CD4-positive, alpha-beta T cell (primary cell): ENCODE results near the gene OST4. TPM values are rescaled to one million over a fixed set of nuclear protein-coding genes. Genes with fewer than 3 reads are reported as not detected.

Source experiments
- ATAC-seq: fragments of 200-7000 bp; cut with Tn5 transposase; one replicate; pipeline ENCODE4 v1.10.0; 2022; ENCODE audit warnings: mild to moderate bottlenecking; ENCODE audit not compliant: poor library complexity
- CTCF ChIA-PET: fragments of 350-600 bp; sonication (Branson Sonifier 250); formaldehyde crosslinking; loops from one replicate; lab custom pipeline; 2021; ENCODE audit warnings: antibody characterized with exemption, inconsistent platforms; lab: Charles Lee
- POLR2A ChIA-PET: fragments of 350-600 bp; sonication (Branson Sonifier 250); formaldehyde crosslinking; loops from one replicate; lab custom pipeline; 2021; ENCODE audit warnings: antibody characterized with exemption, inconsistent platforms; lab: Charles Lee
- DNase-seq, 14 experiments: peaks; one replicate each; pipeline ENCODE4 v3.0.0-alpha.2; 2013 to 2020; ENCODE audit warnings: mixed read lengths in 2 of 14
- H3K27ac ChIP-seq, 2 donors: one replicate each; pipeline versions ENCODE4 v1.5.1 to v1.7.0; 2013; ENCODE audit warnings: low read length in 2 of 2, low read depth in 1 of 2, mild to moderate bottlenecking in 1 of 2
- H3K27me3 ChIP-seq, 2 experiments: 1 replicate in 1 of 2; 2 replicates in 1 of 2; pipeline versions ENCODE4 v1.6.1 to v1.7.0; 2013; ENCODE audit warnings: low read length in 2 of 2, control low read depth in 1 of 2, mild to moderate bottlenecking in 1 of 2, moderate library complexity in 1 of 2; ENCODE audit not compliant: insufficient read depth in 2 of 2, control insufficient read depth in 1 of 2
- H3K36me3 ChIP-seq: one replicate; pipeline ENCODE4 v1.6.1; 2013; ENCODE audit warnings: low read length, control low read depth; ENCODE audit not compliant: insufficient read depth
- H3K4me1 ChIP-seq: one replicate; pipeline ENCODE4 v1.6.1; 2013; ENCODE audit warnings: low read length, control low read depth; ENCODE audit not compliant: insufficient read depth
- H3K4me3 ChIP-seq: one replicate; pipeline ENCODE4 v1.5.1; 2013; ENCODE audit warnings: mild to moderate bottlenecking, low read length, moderate library complexity
- H3K9me3 ChIP-seq, 2 experiments: 1 replicate in 1 of 2; 2 replicates in 1 of 2; pipeline versions ENCODE4 v1.6.1 to v1.7.0; 2013; ENCODE audit warnings: low read length in 2 of 2, mild to moderate bottlenecking in 2 of 2, control low read depth in 1 of 2, moderate library complexity in 1 of 2; ENCODE audit not compliant: control insufficient read depth in 1 of 2, insufficient read depth in 1 of 2
- H3K27ac Mint-ChIP-seq: one replicate; pipeline ENCODE4 v1.8.0; 2020; ENCODE audit warnings: mixed read lengths
- H3K27me3 Mint-ChIP-seq: one replicate; pipeline ENCODE4 v1.8.0; 2021; ENCODE audit warnings: mixed read lengths
- H3K36me3 Mint-ChIP-seq: one replicate; pipeline ENCODE4 v1.8.0; 2021; ENCODE audit warnings: low read depth, mixed read lengths
- H3K4me1 Mint-ChIP-seq: one replicate; pipeline ENCODE4 v1.8.0; 2021; ENCODE audit warnings: low read depth, mixed read lengths
- H3K4me3 Mint-ChIP-seq: one replicate; pipeline ENCODE4 v1.8.0; 2020; ENCODE audit warnings: mild to moderate bottlenecking, mixed read lengths
- H3K9me3 Mint-ChIP-seq: one replicate; pipeline ENCODE4 v1.8.0; 2020; ENCODE audit warnings: mixed read lengths
- intact Hi-C, 2 experiments: fragments of 100-400 bp; cut with DNase I in 1 of 2; cut with micrococcal nuclease in 1 of 2; formaldehyde crosslinking; loops; one replicate each; pipeline versions ENCODE4 v1.15.1 to v1.9.0; 2023 to 2025; cut with DNase I, micrococcal nuclease
- total RNA-seq, 174 experiments: library from RNA in 2 of 174; stranded (reverse) in 2 of 174; gene quantifications; one replicate each; pipeline ENCODE4 v1.2.3 and lab custom pipeline; 2021 to 2026
- TF ChIP-seq, protein P1 (sequence below): fragments of 200-600 bp; IDR thresholded peaks from one replicate; pipeline ENCODE4 v1.8.0; 2022; ENCODE audit warnings: antibody characterized with exemption, mild to moderate bottlenecking

The OST4 gene
- total RNA-seq, 2 experiments from 2014 or later, result 232 to 254 TPM

DNA sequence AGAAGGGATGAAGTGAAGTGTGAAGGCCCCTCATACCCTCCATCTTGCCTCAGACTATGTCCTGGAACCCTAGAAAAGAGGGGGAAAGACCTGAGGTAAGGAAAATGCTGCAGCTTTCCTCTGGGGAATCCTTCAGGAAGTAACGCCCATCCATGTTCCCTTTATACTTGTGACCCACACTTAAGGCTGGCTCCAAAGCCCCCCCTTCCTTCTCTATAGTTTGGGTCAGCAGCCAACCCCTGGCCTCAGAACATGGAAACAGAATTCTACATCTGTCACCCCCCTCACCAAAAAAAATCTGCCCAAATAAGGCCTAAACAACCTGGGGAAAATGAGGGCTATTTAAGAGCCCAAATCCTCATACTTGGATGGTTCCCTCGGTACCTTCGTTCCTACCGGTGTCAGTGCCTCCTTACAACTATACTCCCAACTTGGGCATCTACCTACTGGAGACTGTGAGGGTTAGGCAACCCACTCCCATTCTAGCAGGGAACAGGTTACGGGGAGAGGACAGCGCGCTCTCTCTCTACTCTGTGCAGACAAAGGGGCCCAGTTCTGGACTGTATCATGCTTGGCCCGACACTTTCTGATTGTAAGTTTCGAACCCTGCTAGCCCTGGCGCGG is 689 bp downstream of the OST4 start:
- H3K4me3 Mint-ChIP-seq, result peak overlapping the region; percentile 99
- POLR2A ChIA-PET, result interaction anchor here (0.6 to 13.4 kb wide), 17 partner anchors 8 to 1704 kb away, joined by 3 to 301 read pairs (median 3); partner anchors contain the start of genes ABHD1, AGBL5, ATRAID and CENPA
- H3K9me3 Mint-ChIP-seq, result no peaks in the 10 kb centered on the region
- H3K36me3 ChIP-seq, result peaks cover 32% of the 10 kb centered on the region
- H3K27ac Mint-ChIP-seq, result peak overlapping the region; percentile 98
- no peaks in the 10 kb centered on the region for H3K9me3 ChIP-seq
- no peaks in the 10 kb centered on the region for H3K27me3 ChIP-seq
- H3K4me1 Mint-ChIP-seq, result peaks cover 83% of the 10 kb centered on the region
- intact Hi-C loops, result loop anchor here (1.0 to 5.0 kb wide), 6 partner anchors 16 to 558 kb away; partner anchors contain the start of genes AGBL5 (in 2 of the 2), ATRAID (in 1 of the 2), CCDC121 (in 1 of the 2) and GPN1 (in 1 of the 2)
- H3K4me1 ChIP-seq, result peaks cover 69% of the 10 kb centered on the region
- H3K27ac ChIP-seq, result peak overlapping the region; percentile 90 to 91
- peak overlapping the region; percentile 99 for H3K4me3 ChIP-seq
- H3K36me3 Mint-ChIP-seq, result peaks cover 45% of the 10 kb centered on the region
- H3K27me3 Mint-ChIP-seq, result no peaks in the 10 kb centered on the region
- ATAC-seq, result no peak
- TF ChIP-seq, protein P1, sequence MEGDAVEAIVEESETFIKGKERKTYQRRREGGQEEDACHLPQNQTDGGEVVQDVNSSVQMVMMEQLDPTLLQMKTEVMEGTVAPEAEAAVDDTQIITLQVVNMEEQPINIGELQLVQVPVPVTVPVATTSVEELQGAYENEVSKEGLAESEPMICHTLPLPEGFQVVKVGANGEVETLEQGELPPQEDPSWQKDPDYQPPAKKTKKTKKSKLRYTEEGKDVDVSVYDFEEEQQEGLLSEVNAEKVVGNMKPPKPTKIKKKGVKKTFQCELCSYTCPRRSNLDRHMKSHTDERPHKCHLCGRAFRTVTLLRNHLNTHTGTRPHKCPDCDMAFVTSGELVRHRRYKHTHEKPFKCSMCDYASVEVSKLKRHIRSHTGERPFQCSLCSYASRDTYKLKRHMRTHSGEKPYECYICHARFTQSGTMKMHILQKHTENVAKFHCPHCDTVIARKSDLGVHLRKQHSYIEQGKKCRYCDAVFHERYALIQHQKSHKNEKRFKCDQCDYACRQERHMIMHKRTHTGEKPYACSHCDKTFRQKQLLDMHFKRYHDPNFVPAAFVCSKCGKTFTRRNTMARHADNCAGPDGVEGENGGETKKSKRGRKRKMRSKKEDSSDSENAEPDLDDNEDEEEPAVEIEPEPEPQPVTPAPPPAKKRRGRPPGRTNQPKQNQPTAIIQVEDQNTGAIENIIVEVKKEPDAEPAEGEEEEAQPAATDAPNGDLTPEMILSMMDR, result no peak
- CTCF ChIA-PET, result interaction anchor here (1.0 to 1.4 kb wide), 9 partner anchors 10 to 109 kb away, joined by 3 to 9 read pairs (median 4); partner anchors contain the start of genes AGBL5 and KHK
- no peak for DNase-seq

DNA sequence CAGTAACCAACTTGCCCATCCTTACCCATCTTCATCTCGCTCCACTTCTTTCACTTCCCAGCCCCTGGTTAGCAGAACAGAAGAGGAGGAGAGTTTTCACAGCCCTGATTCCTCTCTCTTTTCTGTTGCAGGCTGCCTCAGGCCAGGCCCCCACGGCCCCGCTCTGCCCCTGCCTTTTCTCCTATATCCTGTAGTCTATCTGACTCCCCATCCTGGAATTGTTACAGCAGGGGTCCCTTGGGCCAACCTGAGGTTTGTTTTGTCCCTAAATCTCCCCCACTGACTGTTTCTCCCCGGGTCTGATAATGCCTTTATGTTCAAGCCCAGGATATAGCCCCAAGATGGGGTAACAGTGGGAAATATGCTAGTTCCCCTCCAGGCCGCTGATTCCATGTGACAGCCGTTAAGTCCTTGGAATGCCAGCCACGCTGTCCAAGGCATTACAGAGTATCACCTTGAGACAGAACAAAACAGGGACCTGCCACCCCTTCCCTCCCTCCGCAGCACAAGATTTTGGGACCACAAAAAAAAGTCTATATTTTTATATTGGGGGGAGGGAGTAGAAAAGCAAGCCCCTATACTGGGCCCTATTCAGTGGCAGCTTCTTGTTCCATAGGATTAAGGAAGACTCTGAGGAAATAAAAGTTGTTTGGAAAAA is 1.4 kb downstream of the OST4 start:
- ChIA-PET CTCF (no interaction called here), POLR2A (interaction anchor here (10.6 to 13.4 kb wide), 2 partner anchors 14 to 15 kb away, joined by 161 to 301 read pairs; partner anchors contain the start of genes AGBL5 and KHK)
- no peak for ATAC-seq
- peaks cover 52% of the 10 kb centered on the region for H3K36me3 Mint-ChIP-seq
- H3K9me3 ChIP-seq, result no peaks in the 10 kb centered on the region
- H3K36me3 ChIP-seq, result peaks cover 34% of the 10 kb centered on the region
- H3K4me1 Mint-ChIP-seq, result peaks cover 78% of the 10 kb centered on the region
- H3K27ac Mint-ChIP-seq, result peak overlapping the region; percentile 73
- peak overlapping the region; percentile 99 for H3K4me3 Mint-ChIP-seq
- H3K27me3 Mint-ChIP-seq, result no peaks in the 10 kb centered on the region
- TF ChIP-seq, protein P1, result no peak
- no peak for DNase-seq
- peak overlapping the region; percentile 90 to 91 for H3K27ac ChIP-seq
- no peaks in the 10 kb centered on the region for H3K9me3 Mint-ChIP-seq
- intact Hi-C loops, result loop anchor here in 1 of 2 experiments (2.0 to 5.0 kb wide), 4 partner anchors 37 to 559 kb away; partner anchors contain the start of genes ATRAID, CCDC121, GPN1 and PREB
- H3K4me1 ChIP-seq, result peaks cover 62% of the 10 kb centered on the region
- H3K27me3 ChIP-seq, result no peaks in the 10 kb centered on the region
- peak overlapping the region; percentile 99 for H3K4me3 ChIP-seq

DNA sequence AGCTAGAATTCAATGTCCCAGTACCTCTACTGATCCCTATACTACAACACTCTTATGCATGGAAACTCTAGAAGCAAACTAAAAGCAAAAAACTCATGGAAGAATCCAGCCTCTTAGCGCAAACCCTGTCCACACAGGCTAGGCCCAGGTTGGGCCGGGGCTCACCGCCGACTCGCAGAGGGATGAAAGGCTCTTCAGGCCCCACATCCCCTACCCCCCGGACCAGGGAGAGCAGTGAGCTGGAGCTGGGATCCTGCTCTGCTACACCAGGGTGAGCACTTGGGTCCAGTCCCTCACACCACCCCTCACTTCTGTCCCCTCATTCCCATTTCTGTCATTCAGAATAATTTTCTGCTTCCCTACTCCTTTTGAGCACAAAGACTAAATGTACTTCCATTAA is 2.0 kb downstream of the OST4 start:
- TF ChIP-seq, protein P1, result no peak
- Histone ChIP-seq H3K4me1 (peaks cover 56% of the 10 kb centered on the region), H3K27ac (no peak overlapping the region), H3K4me3 (no peak overlapping the region), H3K27me3 (no peaks in the 10 kb centered on the region), H3K9me3 (no peaks in the 10 kb centered on the region), H3K36me3 (peaks cover 38% of the 10 kb centered on the region)
- ATAC-seq (no peak), DNase-seq (no peak)
- ChIA-PET POLR2A (interaction anchor here (10.6 to 13.4 kb wide), 2 partner anchors 14 kb away, joined by 161 to 301 read pairs; partner anchors contain the start of genes AGBL5 and KHK), CTCF (no interaction called here)
- Mint-ChIP-seq H3K9me3 (no peaks in the 10 kb centered on the region), H3K27ac (peak overlapping the region; percentile 73), H3K4me3 (peak overlapping the region; percentile 99), H3K27me3 (no peaks in the 10 kb centered on the region), H3K4me1 (peaks cover 71% of the 10 kb centered on the region), H3K36me3 (peaks cover 55% of the 10 kb centered on the region)
- intact Hi-C loops, result no loop called here
